GM18951 (cell line): ENCODE results near the gene NUP62CL.

Experiments
- POLR2A ChIP-seq: IDR thresholded peaks from 4 replicates; pipeline ENCODE4 v1.6.1; 2011; ENCODE audit warnings: mild to moderate bottlenecking; ENCODE audit not compliant: insufficient read length, insufficient read depth; ENCODE audit errors: extremely low read depth
- in situ Hi-C: fragments of 300-500 bp; cut with MboI; formaldehyde crosslinking; loops from one replicate; pipeline ENCODE4 v1.12.0; 2022; ENCODE audit warnings: low sequenced_read_pairs, mixed read lengths, inconsistent platforms; ENCODE audit not compliant: unreplicated experiment

NUP62CL gene

DNA sequence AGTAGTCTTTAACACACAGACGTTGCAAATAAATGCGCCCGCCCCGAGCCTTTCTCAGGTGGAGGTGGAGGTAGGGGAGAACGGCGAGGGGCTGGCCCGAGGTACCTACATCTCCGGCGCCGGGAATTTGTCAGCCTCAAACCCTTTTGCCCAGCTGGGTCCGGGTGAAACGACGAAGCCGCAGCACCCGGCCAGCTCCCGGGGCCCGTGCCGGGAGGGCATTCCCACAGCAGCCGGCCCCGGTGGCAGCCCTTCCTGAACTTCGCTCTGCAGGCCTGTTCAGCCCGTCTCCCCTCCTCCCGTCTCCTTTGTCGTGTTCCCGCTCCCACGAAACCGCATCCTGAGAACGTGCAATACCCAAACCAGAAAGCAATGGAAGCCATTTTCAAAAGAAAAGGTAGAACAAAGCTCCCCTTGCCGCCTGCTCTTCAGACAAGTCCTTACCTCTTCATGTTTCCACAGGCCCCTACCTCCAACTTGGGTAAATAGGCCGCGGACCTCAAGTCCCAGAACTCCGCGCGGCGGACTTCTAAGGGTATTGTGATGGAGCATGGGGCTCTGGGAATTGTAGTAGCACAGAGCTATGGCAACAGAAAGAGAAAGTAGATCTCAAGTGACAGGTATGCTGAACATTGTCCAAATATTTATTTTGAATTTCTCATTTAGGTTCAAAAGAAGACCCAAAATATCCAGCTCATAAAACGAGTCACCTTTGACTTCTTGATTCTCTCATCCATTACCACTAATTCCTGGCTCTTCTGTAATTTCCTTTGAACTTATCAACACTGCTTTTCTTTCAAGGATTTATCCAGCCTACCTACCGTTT lies 87.7 kb downstream of the NUP62CL start, which contains the start of gene RBM41:
TSS of gene RBM41 (minus strand) at position 501 of the 826 bp plus-strand sequence. CDS start at position 452, 49 bp downstream.
- in situ Hi-C loops = no loop called here
- TF ChIP-seq POLR2A = peak; percentile 33

DNA sequence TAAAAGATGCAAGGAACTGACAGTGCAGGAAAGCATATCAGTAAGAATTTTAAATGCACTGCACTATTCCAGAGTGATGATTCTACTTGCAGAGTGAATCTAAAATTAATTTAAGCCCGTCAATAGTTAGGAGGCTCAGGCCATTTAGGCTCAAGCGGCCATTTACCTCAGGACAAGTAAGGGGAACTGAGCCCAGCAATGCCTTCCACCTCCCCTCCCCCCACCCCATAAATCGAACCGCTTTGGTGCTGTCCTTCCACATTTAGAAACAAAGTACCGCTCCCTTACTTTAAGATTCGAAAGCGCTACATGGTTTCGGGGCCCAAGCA lies 88.3 kb downstream of the NUP62CL start:
- in situ Hi-C loops = no loop called here
- no peak for TF ChIP-seq POLR2A

DNA sequence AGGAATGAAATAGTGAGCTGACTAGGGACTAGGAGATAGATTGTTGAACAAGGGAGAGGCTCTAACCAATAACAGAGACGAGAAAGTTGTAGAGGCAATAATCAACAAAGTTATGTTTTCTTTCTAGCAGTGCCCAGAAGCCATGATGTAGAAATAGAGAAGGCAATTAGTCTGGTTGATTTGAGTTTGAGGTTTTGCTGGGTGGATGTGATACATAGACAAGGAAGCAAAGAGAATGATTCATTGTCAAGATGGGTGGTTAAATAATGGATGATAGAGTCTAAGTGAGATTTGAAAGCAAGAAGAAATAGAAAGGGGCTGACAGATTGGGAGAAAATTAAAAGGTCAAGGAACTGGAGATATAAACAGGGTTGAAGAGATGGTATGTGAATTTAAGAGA lies 98.8 kb downstream of the NUP62CL start:
- in situ Hi-C loops = no loop called here
- TF ChIP-seq POLR2A = no peak

DNA sequence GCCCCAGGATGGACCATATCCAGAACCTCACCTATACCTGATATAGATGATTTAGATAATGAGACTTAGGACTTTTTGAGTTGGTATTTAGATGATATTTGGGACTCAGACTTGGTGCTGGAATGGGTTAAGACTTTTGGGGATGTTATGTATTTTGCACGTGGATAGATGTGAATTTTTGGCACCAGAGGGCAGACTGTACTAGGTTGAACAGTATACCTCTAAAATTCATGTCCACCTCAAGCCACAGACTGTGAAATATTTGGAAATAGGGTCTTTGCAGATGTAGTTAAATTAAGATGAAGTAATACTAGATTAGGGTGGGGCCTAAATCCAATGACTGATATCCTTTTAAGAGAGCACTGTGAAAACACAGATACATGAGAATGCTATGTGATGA lies 103.3 kb downstream of the NUP62CL start:
- TF ChIP-seq POLR2A = no peak
- in situ Hi-C loops = no loop called here

DNA sequence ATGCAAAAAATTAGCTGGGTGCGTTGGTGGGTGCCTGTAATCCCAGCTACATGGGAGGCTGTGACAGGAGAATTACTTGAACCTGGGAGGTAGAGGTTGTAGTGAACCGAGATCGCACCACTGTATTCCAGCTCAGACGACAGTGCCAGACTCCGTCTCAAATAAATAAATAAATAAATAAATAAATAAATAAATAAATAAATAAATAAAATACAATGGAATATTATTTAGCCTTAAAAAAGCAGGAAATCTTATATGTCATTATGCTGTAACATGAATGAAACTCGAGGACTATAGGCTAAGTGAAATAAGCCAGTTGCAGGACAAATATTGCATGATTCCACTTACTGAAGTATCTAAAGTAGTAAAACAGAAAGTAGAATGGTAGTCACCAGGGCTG lies 130.1 kb downstream of the NUP62CL start:
- TF ChIP-seq POLR2A = no peak
- in situ Hi-C loops = no loop called here
